B cell (primary cell): ENCODE measurements around the gene PPP3CA. TPM values are rescaled to one million over a fixed set of nuclear protein-coding genes. Genes with fewer than 3 reads are reported as not detected.
A peak's percentile ranks its signal among the peaks of the same experiment; 100 is the strongest.

Experiments
- ATAC-seq: fragments of 200-7000 bp; cut with Tn5 transposase; one replicate; pipeline ENCODE4 v1.10.0; 2021; ENCODE audit warnings: low read depth, mild to moderate bottlenecking, moderate number of reproducible peaks, moderate library complexity
- CTCF ChIA-PET: fragments of 350-600 bp; sonication (Branson Sonifier 250); formaldehyde crosslinking; loops from one replicate; lab custom pipeline; 2021; ENCODE audit warnings: antibody characterized with exemption, inconsistent platforms; lab: Charles Lee
- POLR2A ChIA-PET: fragments of 350-600 bp; sonication (Branson Sonifier 250); formaldehyde crosslinking; loops from one replicate; lab custom pipeline; 2021; ENCODE audit warnings: antibody characterized with exemption; lab: Charles Lee
- DNase-seq: peaks from one replicate; pipeline ENCODE4 v3.0.0; 2013
- H2AFZ ChIP-seq: 2 replicates; pipeline ENCODE4 v1.6.1; 2012; ENCODE audit warnings: mild to moderate bottlenecking, low read depth, low read length; ENCODE audit not compliant: insufficient read depth, poor library complexity, severe bottlenecking
- H3K27ac ChIP-seq, 2 donors: 1 replicate in 1 of 2; 2 replicates in 1 of 2; pipeline ENCODE4 v1.5.1; 2012 to 2013; ENCODE audit warnings: low read length in 2 of 2, mild to moderate bottlenecking in 2 of 2, moderate library complexity in 1 of 2
- H3K27me3 ChIP-seq, 4 experiments: fragments of 200-600 bp in 1 of 4; sonication (generic) in 1 of 4; replicated peaks in 1 of 4; 1 replicate in 2 of 4; 2 replicates in 2 of 4; pipeline versions ENCODE4 v1.6.1 to v1.7.0; 2013 to 2016; ENCODE audit warnings: low read length in 3 of 4, mild to moderate bottlenecking in 2 of 4, mixed read lengths in 1 of 4, moderate library complexity in 1 of 4; ENCODE audit not compliant: insufficient read depth in 4 of 4, control insufficient read depth in 3 of 4; ENCODE audit errors: control extremely low read depth in 1 of 4
- H3K36me3 ChIP-seq, 2 experiments: replicated peaks in 1 of 2; 1 replicate in 1 of 2; 2 replicates in 1 of 2; pipeline versions ENCODE4 v1.6.1 to v1.7.1; 2013; ENCODE audit warnings: low read length in 1 of 2; ENCODE audit not compliant: insufficient read depth in 2 of 2, control insufficient read depth in 1 of 2; ENCODE audit errors: control extremely low read depth in 1 of 2, extremely low read depth in 1 of 2
- H3K4me1 ChIP-seq, 2 donors: fragments of 200-600 bp in 1 of 2; sonication (generic) in 1 of 2; 1 replicate in 1 of 2; 2 replicates in 1 of 2; pipeline versions ENCODE4 v1.5.1 to v1.6.1; 2013 to 2017; ENCODE audit warnings: low read length in 2 of 2; ENCODE audit not compliant: control insufficient read depth in 2 of 2, insufficient read depth in 2 of 2
- H3K4me2 ChIP-seq: replicated peaks from 2 replicates; pipeline ENCODE3; 2012; ENCODE audit warnings: mild to moderate bottlenecking, low read depth, low read length; ENCODE audit not compliant: poor library complexity, severe bottlenecking
- H3K4me3 ChIP-seq, 5 experiments: fragments of 200-600 bp in 1 of 5; sonication (generic) in 1 of 5; 1 replicate in 3 of 5; 2 replicates in 2 of 5; pipeline versions ENCODE4 v1.5.1 to v1.7.0; 2011 to 2016; ENCODE audit warnings: low read length in 4 of 5, mild to moderate bottlenecking in 4 of 5, low read depth in 2 of 5, control low read depth in 1 of 5, moderate library complexity in 1 of 5; ENCODE audit not compliant: insufficient read depth in 1 of 5; ENCODE audit errors: control extremely low read depth in 1 of 5, extremely low read depth in 1 of 5
- H3K79me2 ChIP-seq: fragments of 200-600 bp; sonication (generic); one replicate; pipeline ENCODE4 v1.6.0; 2016; ENCODE audit warnings: low read length; ENCODE audit not compliant: control insufficient read depth, insufficient read depth
- H3K9ac ChIP-seq: fragments of 200-600 bp; sonication (generic); 2 replicates; pipeline ENCODE4 v1.6.1; 2017; ENCODE audit warnings: mild to moderate bottlenecking, low read length, moderate library complexity
- H3K9me3 ChIP-seq, 3 donors: one replicate each; pipeline versions ENCODE4 v1.6.1 to v1.7.1; 2013; ENCODE audit warnings: low read length in 2 of 3; ENCODE audit not compliant: control insufficient read depth in 2 of 3, insufficient read depth in 1 of 3; ENCODE audit errors: control extremely low read depth in 1 of 3
- H4K20me1 ChIP-seq: 2 replicates; pipeline ENCODE4 v1.6.0; 2012; ENCODE audit warnings: mild to moderate bottlenecking, low read length; ENCODE audit not compliant: insufficient read depth, control insufficient read depth, poor library complexity, severe bottlenecking
- H3K27ac Mint-ChIP-seq: one replicate; pipeline ENCODE4 v1.8.0; 2021; ENCODE audit warnings: mixed read lengths
- H3K27me3 Mint-ChIP-seq: one replicate; pipeline ENCODE4 v1.8.0; 2021; ENCODE audit warnings: mixed read lengths
- H3K4me1 Mint-ChIP-seq: one replicate; pipeline ENCODE4 v1.8.0; 2021; ENCODE audit warnings: mixed read lengths
- H3K4me3 Mint-ChIP-seq: one replicate; pipeline ENCODE4 v1.8.0; 2021; ENCODE audit warnings: mixed read lengths
- H3K9me3 Mint-ChIP-seq: one replicate; pipeline ENCODE4 v1.8.0; 2022; ENCODE audit warnings: mixed read lengths; ENCODE audit not compliant: insufficient read depth
- EZH2 ChIP-seq: IDR thresholded peaks from 2 replicates; pipeline ENCODE4 v1.6.1; 2012; ENCODE audit warnings: borderline replicate concordance, low read depth, mild to moderate bottlenecking, moderate library complexity, low read length; ENCODE audit not compliant: insufficient read depth, poor library complexity, severe bottlenecking
- WGBS: methylation state at CpG from one replicate; pipeline ENCODE4 v1.1.5; 2013; ENCODE audit warnings: missing lambda C conversion rate; ENCODE audit not compliant: insufficient coverage; 5-methylcytosine and 5-hydroxymethylcytosine counted together
- intact Hi-C: fragments of 100-400 bp; cut with micrococcal nuclease; formaldehyde crosslinking; loops from one replicate; pipeline ENCODE4 v1.10.0; 2022
- polyA plus RNA-seq: library from polyadenylated mRNA; depleted of rRNA; stranded (reverse); fragments of >200 nt; gene quantifications from 2 replicates; pipeline ENCODE4 v1.2.3, GENCODE V29; 2012
- total RNA-seq, 2 donors: library from RNA; stranded (reverse); fragments of 120-200 nt in 1 of 2; gene quantifications; 1 replicate in 1 of 2; 2 replicates in 1 of 2; pipeline versions ENCODE4 v1.2.3 to v1.2.4, GENCODE V29; 2013 to 2022
- TF ChIP-seq, protein P1 (sequence below): fragments of 200-600 bp; IDR thresholded peaks from one replicate; pipeline ENCODE4 v1.8.0; 2022; ENCODE audit warnings: antibody characterized with exemption, mild to moderate bottlenecking

PPP3CA gene
- total and polyA plus RNA-seq, 2 donors (not counting 1 experiment from before 2014, with no cell fraction given) = 14.3 to 85.1 TPM

DNA sequence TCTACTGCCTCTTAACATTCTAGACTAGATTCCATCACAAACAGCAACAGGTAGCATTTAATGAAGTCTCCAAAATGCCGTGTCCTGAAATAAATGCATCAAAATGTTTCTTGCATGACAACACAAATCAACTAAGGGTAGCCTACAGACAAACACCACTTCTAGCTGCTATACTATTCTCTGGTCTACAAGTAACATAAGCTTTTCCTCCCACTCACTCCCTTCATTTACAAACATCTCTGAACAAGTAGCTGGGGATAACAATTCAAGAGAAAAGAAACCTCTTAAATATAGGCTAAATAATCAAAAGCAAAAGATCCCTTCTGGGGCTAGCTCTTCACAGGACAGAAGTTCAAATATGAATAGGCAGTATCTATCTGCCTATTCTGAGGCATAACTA is 20.8 kb downstream of the PPP3CA start:
- peak overlapping the region; percentile 24 for H3K4me2 ChIP-seq
- CTCF ChIA-PET = interaction anchor here (0.7 to 1.4 kb wide), 6 partner anchors 10 to 157 kb away, joined by 3 read pairs; no protein-coding TSS in a partner anchor
- peak overlapping the region in 1 of 2 donors; percentile 74 for H3K27ac ChIP-seq
- POLR2A ChIA-PET = interaction anchor here (0.6 to 1.6 kb wide), 3 partner anchors 18 to 455 kb away, joined by 3 to 7 read pairs (median 3); partner anchors contain the start of gene PPP3CA
- H4K20me1 ChIP-seq = peaks cover 83% of the 10 kb centered on the region
- H3K9me3 ChIP-seq = peaks cover 0 to 3% (median 0%) of the 10 kb centered on the region in 3 donors
- no peaks in the 10 kb centered on the region for H3K27me3 Mint-ChIP-seq
- DNase-seq (no peak), ATAC-seq (no peak)
- TF ChIP-seq, protein P1, sequence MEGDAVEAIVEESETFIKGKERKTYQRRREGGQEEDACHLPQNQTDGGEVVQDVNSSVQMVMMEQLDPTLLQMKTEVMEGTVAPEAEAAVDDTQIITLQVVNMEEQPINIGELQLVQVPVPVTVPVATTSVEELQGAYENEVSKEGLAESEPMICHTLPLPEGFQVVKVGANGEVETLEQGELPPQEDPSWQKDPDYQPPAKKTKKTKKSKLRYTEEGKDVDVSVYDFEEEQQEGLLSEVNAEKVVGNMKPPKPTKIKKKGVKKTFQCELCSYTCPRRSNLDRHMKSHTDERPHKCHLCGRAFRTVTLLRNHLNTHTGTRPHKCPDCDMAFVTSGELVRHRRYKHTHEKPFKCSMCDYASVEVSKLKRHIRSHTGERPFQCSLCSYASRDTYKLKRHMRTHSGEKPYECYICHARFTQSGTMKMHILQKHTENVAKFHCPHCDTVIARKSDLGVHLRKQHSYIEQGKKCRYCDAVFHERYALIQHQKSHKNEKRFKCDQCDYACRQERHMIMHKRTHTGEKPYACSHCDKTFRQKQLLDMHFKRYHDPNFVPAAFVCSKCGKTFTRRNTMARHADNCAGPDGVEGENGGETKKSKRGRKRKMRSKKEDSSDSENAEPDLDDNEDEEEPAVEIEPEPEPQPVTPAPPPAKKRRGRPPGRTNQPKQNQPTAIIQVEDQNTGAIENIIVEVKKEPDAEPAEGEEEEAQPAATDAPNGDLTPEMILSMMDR = no peak
- no peaks in the 10 kb centered on the region for H3K9me3 Mint-ChIP-seq
- peak overlapping the region; percentile 47 for H3K27ac Mint-ChIP-seq
- no peaks in the 10 kb centered on the region for H3K36me3 ChIP-seq
- peaks cover 34 to 63% of the 10 kb centered on the region in 2 donors for H3K4me1 ChIP-seq
- H3K4me1 Mint-ChIP-seq = peaks cover 87% of the 10 kb centered on the region
- H3K79me2 ChIP-seq = peaks cover 97% of the 10 kb centered on the region
- H3K9ac ChIP-seq = no peak overlapping the region
- intact Hi-C loops = no loop called here
- no peak overlapping the region for H2AFZ ChIP-seq
- H3K4me3 ChIP-seq = no peak overlapping the region
- H3K4me3 Mint-ChIP-seq = peak overlapping the region; percentile 29
- no peaks in the 10 kb centered on the region for H3K27me3 ChIP-seq
- 100% methylated on average over 1 of the region's 1 CpG for WGBS

DNA sequence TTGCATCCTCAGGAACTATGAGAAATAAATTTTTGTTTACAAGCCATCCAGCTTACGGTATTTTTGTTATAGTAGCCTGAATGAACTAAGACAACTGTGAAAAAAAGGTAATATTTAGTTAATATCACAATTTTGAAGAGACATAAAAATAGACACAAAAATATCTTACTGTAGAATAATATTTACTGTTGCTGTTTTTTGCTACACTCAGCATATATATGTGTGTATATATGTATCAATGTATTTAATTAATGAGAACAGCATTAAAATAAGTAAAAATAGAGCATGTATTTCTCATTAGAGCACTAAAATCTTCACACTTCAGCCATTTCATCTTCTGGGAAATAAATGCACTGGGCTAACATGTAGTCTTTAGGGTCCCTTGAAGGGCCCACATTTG is 24.6 kb downstream of the PPP3CA start:
- ChIA-PET CTCF (no interaction called here), POLR2A (interaction anchor here (0.7 kb wide), 2 partner anchors 9 to 24 kb away, joined by 6 to 9 read pairs; partner anchors contain the start of gene PPP3CA)
- peaks cover 65% of the 10 kb centered on the region for H4K20me1 ChIP-seq
- Mint-ChIP-seq H3K4me3 (no peak overlapping the region), H3K4me1 (peaks cover 68% of the 10 kb centered on the region), H3K27me3 (no peaks in the 10 kb centered on the region), H3K9me3 (no peaks in the 10 kb centered on the region), H3K27ac (no peak overlapping the region)
- H3K4me1 ChIP-seq = peaks cover 17 to 47% of the 10 kb centered on the region in 2 donors
- no peak overlapping the region for H3K27ac ChIP-seq
- no peak for ATAC-seq
- peaks cover 97% of the 10 kb centered on the region for H3K79me2 ChIP-seq
- no CpG with 5 or more reads among the region's 1 CpG for WGBS
- no peaks in the 10 kb centered on the region for H3K36me3 ChIP-seq
- peaks cover 0 to 3% (median 0%) of the 10 kb centered on the region in 3 donors for H3K9me3 ChIP-seq
- no peaks in the 10 kb centered on the region for H3K27me3 ChIP-seq
- no peak for DNase-seq
- H3K4me3 ChIP-seq = no peak overlapping the region
- H2AFZ ChIP-seq = no peak overlapping the region
- intact Hi-C loops = no loop called here
- H3K9ac ChIP-seq = no peak overlapping the region
- TF ChIP-seq, protein P1 = no peak
- no peak for TF ChIP-seq EZH2
- no peak overlapping the region for H3K4me2 ChIP-seq
